ENCODE results near the gene NDUFAF2.
"Not testable (repeated sequence)": the region's sequence is repeated elsewhere in the genome, so short reads cannot be mapped to it uniquely, and the experiment has no call there.

The NDUFAF2 gene

DNA sequence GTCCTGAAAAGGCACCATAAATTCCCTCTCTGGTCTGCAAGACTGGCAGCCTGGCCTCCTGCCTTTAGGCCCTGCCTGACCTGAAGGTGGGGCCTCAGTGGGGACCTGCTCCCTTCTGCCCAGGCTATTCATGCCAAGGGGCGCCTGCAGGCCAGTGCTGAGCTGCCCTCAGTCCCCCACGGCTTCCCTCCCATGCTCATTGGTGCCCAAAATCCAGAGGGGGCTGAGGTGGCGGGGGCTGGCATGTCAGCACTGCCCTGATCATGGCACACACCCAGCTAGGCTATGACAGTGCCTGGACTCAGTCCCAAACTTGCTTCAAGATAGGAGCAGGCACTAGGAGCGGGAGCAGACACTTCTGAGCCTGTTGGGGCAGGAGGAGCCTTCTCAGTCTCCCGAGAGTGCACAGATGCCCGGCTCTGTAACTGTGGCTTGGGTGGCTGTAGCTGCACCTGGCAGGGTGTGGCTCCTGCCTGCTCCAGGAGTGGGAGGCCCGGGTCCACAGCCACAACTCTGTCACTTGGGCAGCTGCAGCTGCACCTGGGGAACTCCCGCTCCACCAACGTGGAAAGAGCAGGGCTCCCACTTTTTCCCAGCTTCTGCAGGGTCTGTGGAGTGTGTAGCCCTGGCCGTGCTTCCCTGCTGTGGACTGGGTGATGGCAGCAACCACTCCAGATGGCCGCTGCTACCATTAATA is 49.0 kb downstream of the NDUFAF2 start:
- no peak for DNase-seq

DNA sequence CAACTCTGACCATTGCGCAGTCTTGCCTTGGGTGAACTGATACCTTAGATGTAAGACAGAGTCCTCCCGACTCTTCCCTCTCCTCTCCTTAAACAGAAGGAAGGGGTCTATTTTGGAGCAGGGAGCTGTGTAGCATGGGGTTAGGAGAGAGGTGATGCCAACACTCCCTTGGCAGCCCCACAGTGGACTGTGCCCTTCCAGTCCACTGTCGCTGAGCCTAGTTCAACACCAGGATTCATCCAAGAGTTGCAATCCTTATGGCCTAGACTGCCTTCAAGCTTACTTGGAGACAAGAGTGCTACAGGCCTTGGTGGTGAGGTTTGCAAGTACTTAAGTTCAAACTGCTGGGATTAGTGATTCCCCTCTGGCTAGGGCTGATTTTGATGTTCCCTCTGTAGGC is 51.4 kb downstream of the NDUFAF2 start:
- DNase-seq: no peak

DNA sequence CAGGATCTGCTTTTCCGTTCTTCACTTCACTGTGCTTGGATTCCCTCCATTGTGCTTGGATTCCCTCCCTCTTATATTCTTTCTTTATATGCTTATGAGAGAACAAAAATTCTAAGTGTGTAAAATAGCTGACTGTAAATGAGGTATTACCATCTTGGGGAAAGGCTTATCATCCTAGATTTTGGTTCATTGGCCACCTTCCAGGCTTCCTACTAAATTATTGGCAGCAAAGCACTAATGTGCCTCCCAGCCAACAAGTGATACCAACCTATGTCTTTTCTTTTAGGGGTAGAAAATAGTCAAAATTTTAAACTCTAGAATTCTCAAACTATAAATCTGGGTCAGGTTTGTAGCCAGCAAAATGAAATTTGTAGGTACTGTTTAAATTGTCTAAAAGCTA is 52.7 kb downstream of the NDUFAF2 start:
- DNase-seq: peak; percentile 26

DNA sequence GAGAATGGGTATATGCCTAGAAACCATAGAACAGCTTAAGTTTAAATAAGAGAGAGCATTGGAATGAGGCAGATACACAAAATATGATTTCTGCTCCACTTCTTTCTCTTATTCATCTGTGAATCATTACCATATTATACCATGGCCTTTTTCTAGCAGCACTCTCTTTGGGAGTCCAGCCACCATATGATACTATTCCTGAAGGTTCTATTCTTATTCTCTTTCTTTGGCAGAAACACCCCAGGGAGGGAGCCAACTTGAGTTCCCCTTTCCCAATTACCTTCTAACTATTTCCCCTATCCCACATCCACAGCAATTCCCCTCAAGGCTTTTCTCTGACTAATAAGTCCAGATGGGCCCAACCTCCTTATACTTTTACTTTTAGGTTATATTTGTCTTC is 55.9 kb downstream of the NDUFAF2 start:
- DNase-seq: no peak

DNA sequence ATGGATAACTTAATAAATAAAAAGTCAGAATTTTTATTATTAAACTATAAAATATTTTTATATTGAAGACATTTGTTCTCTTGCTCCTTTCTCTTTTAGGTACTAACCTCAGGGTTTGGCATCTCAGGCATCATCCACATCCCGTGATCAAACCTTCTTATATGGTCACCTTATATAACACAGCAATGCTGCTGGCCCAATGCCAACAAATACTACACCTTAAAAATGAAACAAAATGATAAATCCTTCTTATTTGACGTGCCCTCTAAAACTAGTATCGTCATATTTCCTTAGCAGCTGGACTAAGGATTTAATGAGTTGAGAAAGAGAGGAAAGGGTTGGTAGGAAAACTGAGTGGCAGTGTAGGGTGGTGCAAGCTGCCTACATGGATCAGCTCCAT is 56.6 kb downstream of the NDUFAF2 start:
- DNase-seq: no peak

DNA sequence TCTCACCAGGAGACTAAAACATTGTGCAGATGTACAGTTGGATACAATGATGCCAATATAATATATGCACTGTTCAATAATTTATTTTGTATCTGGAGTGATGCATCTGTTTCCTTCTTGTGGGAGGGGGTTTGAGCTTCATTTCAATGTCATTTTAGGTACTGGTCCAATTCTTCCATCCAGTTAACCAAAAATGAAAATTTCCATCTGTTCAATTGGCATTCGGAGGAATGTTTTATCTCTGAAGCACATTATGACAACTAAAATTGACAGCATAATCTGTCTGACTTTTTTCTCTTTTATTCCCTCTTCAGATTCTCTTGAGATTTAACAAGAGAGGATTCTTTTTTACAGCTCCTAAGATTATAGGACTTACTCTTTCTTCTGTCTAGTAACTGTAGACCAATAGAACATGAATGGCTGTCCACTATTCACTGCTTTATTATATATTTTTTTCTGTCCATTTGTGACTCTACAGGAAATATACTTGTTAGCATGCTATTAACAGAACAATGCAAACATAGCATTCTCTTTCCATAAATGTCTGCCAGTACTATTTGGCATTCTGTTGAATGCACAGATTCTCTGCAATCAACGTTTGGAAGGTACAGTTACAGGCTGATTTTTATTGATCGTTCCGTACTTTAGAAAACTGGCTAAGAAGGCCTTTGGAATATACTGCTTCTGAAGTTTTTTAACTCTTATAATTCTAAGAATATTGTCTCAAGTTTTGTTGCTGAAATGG is 57.8 kb downstream of the NDUFAF2 start:
- DNase-seq: no peak

DNA sequence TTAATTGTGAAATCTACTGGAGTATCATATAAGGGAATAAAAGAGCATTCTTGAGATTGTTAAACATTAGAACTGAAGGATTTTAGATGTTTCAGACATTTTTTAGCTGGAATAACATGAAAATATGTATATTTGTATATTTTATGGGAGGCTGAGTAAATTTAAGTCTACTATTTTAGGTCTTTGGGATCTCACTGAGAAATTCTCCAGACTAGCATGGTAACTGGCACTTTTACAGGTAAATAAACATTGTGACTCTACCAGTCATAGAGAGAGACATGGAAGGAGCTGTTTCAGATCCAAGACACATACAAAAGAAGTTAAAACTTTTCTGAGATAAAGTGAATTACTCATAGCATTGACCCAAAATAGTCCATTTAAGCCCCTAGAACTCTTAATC is 59.4 kb downstream of the NDUFAF2 start:
- DNase-seq: no peak

DNA sequence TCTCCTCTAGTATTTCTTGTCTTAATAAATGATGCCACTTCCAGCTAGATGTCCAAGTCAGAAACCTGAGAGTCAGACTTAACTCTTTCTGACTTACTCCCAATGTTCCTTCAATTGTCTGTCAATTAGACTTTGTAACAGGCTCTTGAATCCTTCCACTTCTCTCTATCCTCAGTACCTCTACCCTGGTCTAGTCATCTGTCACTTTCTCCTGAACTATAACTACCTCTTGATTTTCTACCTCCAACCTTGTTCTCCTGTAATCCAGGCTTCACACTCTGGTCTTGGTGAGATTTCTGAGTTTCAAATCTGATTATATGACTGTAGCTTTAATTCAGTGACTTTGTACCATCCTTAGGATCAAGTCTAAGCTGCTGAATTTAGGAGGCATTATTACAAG is 64.9 kb downstream of the NDUFAF2 start:
- no peak for DNase-seq

DNA sequence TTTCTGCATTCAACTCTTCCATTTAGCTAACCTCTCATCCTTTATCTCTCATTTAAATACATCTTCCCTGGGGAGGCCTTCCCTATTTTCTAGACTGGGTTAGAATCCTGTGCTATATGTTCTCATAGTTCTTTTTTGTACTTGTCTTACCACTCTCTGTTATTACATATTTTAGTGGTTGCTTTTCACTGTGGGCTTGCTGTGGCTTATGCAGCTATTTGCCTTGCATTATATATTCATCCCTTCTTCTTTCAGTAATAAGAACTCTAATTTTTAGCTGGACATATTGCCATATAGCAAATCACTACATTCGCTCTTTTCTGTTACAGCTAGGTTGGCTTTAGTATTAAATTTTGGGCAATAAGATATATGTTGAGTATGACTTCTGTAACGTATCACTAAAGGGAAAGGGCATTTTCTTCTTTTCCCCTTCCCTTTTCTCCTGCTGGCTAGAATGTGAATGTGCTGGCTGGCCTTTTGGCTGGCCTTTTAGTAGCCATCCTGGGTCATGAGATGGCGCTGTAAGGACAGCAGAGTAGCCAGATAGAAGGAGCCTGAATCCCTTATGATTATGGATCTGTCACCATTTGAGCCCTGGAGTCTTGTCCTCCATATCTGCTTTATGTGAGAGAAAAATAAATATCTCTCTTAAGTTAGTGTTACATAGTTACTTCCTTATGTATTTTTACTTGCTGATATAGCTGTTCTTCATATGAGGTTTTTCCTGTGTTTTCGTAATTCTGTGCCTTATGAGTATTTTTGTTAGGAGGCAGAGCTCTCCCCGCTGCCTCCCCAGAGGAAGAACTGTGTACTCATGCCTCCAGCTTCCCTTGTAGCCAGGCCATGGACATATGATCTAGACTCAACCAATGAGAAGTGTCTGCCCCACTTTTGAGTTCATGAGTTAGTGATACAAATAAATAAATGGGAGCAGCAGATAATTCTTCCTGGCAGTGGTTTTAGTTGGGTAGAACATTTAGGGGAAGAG is 65.8 kb downstream of the NDUFAF2 start:
- no peak for DNase-seq

DNA sequence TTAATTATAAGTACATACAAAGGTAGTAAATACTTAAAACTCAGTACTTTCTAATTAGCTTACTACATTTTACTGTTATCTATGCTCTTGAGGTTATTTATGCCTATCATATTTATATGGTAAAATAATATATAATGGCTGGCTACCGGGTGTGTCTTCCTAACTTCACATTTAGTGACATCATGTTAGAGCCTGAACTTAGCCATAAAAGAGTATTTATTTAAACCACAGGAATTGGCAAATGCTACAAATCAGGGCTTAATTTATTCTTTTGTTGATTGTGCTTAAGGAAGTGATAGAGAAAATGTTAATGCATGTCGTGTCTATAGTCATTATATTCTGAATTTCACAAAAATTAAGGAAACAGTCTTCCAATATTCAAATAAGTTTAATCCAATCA is 73.1 kb downstream of the NDUFAF2 start:
- no peak for DNase-seq

DNA sequence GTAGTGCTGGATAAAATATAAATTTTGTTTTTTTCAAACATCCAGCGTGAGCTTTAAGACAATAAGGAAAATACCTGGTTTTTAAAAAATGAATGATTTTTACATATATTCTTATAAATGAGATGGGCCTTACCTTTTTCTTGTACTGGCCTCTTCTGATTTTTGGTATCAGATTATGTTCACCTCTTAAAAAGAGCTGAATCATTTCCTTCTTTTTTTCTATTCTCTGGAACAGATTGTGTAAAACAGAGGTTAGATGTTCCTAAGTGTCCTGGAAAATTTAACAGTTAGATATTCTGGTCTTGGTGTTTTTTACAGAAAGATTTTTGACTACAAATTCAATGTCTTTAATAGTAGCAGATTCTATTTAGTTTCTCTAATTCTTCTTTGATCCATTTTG is 74.6 kb downstream of the NDUFAF2 start:
- DNase-seq: no peak

DNA sequence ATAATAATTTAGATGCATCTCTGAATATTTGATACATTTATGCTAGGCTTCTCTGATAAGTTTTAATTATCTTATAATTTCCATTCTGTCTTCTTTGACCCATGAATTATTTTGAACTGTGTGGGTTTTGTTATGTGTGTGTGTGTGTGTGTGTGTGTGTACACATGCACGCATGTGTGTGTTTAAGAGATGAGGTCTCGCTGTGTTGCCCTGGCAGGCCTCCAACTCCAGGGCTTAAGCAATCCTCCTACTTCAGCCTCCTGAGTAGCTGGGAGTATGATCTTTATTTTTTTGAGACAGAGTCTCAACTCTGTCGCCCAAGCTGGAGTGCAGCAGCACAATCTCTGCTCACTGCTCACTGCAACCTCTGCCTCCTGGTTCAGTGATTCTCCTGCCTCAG is 75.4 kb downstream of the NDUFAF2 start:
- peak; percentile 52 for DNase-seq

DNA sequence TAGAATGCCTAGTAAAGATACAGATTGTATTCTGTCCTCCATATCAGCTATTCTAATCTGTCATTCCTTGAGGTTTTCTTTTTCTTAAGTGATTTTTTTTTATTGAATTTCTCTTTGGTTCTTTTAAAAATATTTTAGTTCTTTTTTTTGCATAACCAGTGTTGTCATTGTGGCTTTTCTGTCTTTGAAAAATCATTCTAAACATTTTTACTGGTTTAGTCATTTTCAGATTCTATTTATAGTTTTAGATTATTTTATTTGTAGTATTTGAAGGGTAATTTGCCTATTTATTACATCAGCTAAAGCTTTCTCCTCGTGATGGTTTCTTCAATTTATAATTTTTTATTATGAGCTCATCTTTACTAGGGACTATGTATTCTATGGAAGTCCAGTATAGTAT is 78.1 kb downstream of the NDUFAF2 start:
- DNase-seq: no peak

DNA sequence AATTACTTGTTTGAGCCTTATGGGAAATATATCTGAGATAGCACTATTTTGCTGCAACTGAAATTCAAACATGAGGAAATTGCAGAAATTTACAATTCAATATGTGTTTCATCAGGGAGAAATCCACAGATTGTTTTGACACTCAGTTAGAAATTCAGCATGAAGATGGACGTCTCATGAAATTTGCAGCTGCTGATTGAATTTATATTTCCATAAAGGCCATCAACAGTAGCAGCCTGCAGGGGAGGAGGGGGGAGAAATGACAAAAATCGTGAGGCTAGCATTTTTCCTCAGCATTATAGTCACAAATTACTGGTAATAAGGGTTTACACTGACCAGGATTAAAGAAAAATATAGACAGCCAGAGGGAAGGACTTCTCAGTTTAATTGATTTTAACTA is 81.0 kb downstream of the NDUFAF2 start:
- no peak for DNase-seq

DNA sequence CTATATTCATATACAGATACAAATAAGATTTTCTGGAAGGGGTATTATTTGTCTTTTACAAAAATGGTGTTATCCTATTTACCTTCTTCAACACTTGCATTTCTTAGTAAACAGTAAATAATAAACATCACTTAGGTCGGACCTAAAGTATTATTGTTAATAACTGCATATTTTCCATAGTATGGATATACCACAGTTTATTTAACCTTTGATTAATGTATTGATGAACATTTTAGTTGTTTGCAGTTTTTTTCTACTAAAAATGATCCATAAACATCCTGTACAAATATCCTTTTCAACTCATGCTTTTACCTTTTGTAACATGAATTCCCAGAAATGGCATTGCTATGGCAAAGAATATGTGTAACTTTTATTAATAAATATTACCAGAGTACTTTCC is 83.4 kb downstream of the NDUFAF2 start:
- no peak for DNase-seq

DNA sequence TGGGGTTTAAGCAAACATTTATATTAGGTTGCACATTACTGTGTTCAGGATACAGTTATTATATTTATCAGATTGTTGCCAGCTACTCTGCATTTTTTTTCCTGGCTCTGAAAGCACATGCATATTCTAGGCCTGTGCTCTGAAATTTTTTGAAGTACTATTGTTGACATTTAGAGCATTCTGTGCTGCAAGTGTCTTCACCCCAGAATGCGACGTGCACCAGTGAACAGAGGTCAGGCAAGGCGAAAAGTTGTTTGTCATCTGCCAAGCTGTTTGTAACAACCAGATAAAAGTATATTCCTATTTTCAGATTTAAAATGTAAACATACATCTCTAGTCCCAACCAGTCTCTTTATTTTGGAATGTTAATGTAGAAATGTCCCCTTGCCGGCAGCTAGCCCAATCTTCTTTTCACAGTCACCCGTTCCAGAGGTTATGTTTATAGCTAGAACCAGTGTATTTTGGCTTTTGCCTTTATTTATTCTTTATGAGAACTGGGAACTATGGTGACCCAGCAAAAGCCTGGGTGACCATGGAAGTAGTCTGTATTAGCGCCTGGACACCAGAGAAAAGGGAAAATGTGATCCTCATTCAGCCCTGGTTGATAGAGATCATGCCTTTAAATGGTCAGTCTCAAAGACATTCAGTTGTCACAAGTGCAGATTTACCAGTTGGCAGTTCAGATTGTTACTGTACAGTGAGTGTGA is 84.6 kb downstream of the NDUFAF2 start:
- no peak for DNase-seq

DNA sequence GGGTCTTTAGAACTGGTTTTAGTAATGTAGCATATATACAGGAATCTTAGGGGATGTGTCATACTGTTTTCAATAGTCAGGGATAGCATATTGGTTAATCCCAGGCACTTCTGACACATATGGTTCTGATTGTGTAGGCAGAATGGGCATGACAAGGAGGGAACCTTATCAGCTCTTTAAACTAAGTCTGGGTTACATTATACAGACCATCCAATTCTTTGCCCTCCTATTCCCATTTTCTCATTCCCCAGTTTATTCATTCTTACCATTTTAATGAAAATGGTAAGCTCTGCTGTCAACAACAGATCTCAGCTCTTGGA is 85.1 kb downstream of the NDUFAF2 start:
- DNase-seq: no peak

DNA sequence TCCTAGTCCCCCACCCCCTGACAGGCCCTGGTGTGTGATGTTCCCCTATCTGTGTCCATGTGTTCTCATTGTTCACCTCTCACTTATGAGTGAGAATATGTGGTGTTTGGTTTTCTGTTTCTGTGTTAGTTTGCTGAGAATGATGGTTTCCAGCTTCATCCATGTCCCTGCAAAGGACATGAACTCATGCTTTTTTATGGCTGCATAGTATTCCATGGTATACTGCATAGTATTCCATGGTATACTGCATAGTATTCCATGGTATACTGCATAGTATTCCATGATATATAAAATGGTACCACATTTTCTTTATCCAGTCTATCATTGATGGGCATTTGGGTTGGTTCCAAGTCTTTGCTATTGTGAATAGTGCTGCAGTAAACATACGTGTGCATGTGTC is 86.3 kb downstream of the NDUFAF2 start:
- DNase-seq: not testable (repeated sequence)

DNA sequence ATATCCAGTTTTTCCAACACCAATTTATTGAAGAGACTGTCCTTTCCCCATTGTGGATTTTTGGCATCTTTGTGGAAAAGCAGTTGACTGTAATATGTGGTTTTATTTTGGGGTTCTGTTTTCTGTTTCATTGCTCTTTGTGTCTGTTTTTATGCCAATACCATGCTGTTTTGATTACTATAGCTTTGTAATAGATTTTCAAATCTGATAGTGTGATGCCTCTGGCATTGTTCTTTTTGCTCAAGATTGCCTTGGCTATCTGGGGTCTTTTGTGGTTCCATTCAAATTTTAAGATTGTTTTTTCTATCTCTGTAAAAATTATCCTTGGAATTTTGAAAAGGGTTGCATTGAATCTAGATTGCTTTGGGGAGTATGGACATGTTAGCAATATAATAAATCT is 99.5 kb downstream of the NDUFAF2 start:
- DNase-seq: no peak

DNA sequence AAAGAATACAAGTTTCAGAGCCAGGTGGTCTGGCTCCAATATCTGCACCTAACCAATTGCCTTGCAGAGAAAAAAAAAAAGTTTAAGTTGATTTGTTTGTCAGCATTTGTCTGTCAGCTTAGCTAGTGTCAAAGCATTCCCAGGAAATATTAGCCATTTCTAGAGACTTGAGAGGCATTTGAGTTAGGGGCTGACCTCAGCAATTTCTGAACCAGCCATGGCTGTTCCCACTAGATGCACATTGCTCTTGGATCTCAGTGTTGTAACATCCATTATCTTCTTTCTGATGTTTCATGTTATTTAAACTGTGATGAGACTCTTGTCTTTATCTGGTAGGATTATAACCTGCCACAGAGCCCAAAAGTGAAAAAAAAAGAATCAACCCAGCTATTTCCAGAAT is 102.3 kb downstream of the NDUFAF2 start:
- no peak for DNase-seq

DNA sequence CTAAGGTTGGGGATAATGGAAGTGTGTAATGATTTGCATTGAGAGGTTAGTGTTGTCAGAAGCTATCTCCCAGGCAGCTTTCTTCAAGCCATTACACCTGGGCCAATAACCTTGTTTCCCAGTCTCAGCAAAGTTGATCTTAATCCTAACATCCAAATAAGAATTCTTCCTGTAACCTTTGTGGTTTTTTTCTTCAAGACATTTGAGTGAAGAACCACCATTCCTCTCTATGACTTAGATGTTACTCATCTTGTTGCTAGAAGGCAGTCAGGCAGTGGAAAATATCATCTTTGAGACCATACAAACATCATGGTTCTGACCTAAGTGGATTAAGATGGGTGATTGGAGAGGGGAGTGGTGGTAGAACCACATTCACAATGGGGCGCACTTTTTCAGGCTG is 103.5 kb downstream of the NDUFAF2 start:
- peak; percentile 85 for DNase-seq

DNA sequence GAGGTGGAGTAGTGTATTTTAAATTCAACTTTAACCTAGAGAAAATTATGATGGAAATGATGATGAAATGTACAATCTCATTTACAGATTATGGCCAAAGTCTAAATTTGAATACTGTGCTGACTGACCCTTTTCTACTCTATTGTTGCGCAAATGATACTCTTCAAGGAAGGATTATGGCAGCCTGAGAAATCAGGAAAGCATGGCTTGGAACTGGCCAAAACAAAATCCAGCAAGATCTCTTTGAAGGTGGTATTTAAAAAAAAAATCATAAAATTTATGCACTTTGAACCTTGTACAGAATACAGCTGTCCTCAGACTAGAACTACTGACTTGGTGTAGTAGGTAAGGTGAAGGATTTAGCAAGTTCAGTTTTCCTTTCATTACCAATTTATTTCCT is 105.3 kb downstream of the NDUFAF2 start:
- no peak for DNase-seq

DNA sequence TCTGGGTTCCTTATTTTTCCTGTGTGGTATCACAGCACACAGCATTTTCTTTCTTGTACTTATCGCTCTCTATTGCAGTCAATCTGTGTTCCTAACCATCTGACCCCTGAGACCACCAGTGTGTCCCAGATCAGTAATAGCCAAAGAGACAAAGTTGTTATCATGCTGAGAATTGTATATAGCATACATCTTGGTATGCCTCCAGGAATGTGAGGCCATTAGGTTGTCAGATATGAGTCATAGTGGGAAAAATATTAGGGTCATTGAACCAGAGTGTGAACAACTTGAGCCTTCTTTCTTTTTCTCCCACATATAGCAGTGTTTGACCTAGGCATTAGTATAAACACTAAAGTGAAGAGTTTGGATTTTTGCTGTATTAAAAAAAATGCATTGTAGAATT is 106.3 kb downstream of the NDUFAF2 start:
- DNase-seq: peak; percentile 75
